Naive thymus-derived CD4-positive, alpha-beta T cell (primary cell): ENCODE results near the gene CISD3. TPM values are rescaled to one million over a fixed set of nuclear protein-coding genes. Genes with fewer than 3 reads are reported as not detected.

Source experiments
- ATAC-seq: fragments of 150-1000 bp; cut with Tn5 transposase; 2 replicates; pipeline ENCODE4 v1.10.0; 2021; ENCODE audit warnings: mild to moderate bottlenecking, moderate library complexity
- CTCF ChIA-PET: fragments of 350-600 bp; sonication (Branson Sonifier 250); formaldehyde crosslinking; loops from one replicate; lab custom pipeline; 2021; ENCODE audit warnings: antibody characterized with exemption; lab: Charles Lee
- POLR2A ChIA-PET: fragments of 350-600 bp; sonication (Branson Sonifier 250); formaldehyde crosslinking; loops from one replicate; lab custom pipeline; 2021; ENCODE audit warnings: antibody characterized with exemption, inconsistent platforms; lab: Charles Lee
- DNase-seq, 9 donors: peaks; one replicate each; pipeline versions ENCODE4 v3.0.0 to v3.0.0-alpha.2; 2020 to 2022; ENCODE audit warnings: mixed read lengths in 1 of 9
- H3K27ac ChIP-seq: one replicate; pipeline ENCODE4 v1.7.0; 2013; ENCODE audit warnings: mild to moderate bottlenecking, low read depth, low read length, moderate library complexity
- H3K27me3 ChIP-seq, 2 donors: one replicate each; pipeline ENCODE4 v1.7.0; 2013; ENCODE audit warnings: low read length in 2 of 2, mild to moderate bottlenecking in 2 of 2, moderate library complexity in 2 of 2; ENCODE audit not compliant: control insufficient read depth in 2 of 2, insufficient read depth in 2 of 2
- H3K36me3 ChIP-seq, 3 experiments: 1 replicate in 2 of 3; 2 replicates in 1 of 3; pipeline ENCODE4 v1.7.0; 2013; ENCODE audit warnings: low read length in 3 of 3, mild to moderate bottlenecking in 3 of 3, moderate library complexity in 1 of 3; ENCODE audit not compliant: insufficient read depth in 3 of 3, control insufficient read depth in 2 of 3
- H3K4me1 ChIP-seq, 2 donors: one replicate each; pipeline ENCODE4 v1.7.0; 2013; ENCODE audit warnings: low read length in 2 of 2, mild to moderate bottlenecking in 2 of 2, moderate library complexity in 1 of 2; ENCODE audit not compliant: control insufficient read depth in 2 of 2, insufficient read depth in 2 of 2
- H3K4me3 ChIP-seq: 2 replicates; pipeline ENCODE4 v1.7.0; 2013; ENCODE audit warnings: mild to moderate bottlenecking, low read length
- H3K9me3 ChIP-seq, 3 experiments: 1 replicate in 2 of 3; 2 replicates in 1 of 3; pipeline ENCODE4 v1.7.0; 2013; ENCODE audit warnings: low read length in 3 of 3; ENCODE audit not compliant: control insufficient read depth in 2 of 3
- H3K27ac Mint-ChIP-seq, 9 donors: one replicate each; pipeline ENCODE4 v1.8.0; 2020 to 2022; ENCODE audit warnings: mixed read lengths in 9 of 9, mild to moderate bottlenecking in 8 of 9, moderate library complexity in 5 of 9, inconsistent platforms in 2 of 9
- H3K27me3 Mint-ChIP-seq, 5 donors: one replicate each; pipeline ENCODE4 v1.8.0; 2021 to 2022; ENCODE audit warnings: mixed read lengths in 5 of 5, mild to moderate bottlenecking in 1 of 5
- H3K36me3 Mint-ChIP-seq, 5 donors: one replicate each; pipeline ENCODE4 v1.8.0; 2020 to 2022; ENCODE audit warnings: mixed read lengths in 5 of 5, mild to moderate bottlenecking in 3 of 5, inconsistent platforms in 1 of 5
- H3K4me1 Mint-ChIP-seq, 7 donors: one replicate each; pipeline ENCODE4 v1.8.0; 2020 to 2022; ENCODE audit warnings: mixed read lengths in 7 of 7, mild to moderate bottlenecking in 3 of 7, inconsistent platforms in 1 of 7
- H3K4me3 Mint-ChIP-seq, 10 donors: one replicate each; pipeline ENCODE4 v1.8.0; 2020 to 2022; ENCODE audit warnings: mild to moderate bottlenecking in 10 of 10, mixed read lengths in 10 of 10, moderate library complexity in 6 of 10, inconsistent platforms in 2 of 10
- H3K9me3 Mint-ChIP-seq, 11 donors: one replicate each; pipeline ENCODE4 v1.8.0; 2020 to 2022; ENCODE audit warnings: mixed read lengths in 11 of 11, mild to moderate bottlenecking in 4 of 11, inconsistent platforms in 1 of 11, moderate library complexity in 1 of 11
- intact Hi-C, 2 donors: fragments of 100-400 bp; cut with micrococcal nuclease; formaldehyde crosslinking; loops; one replicate each; pipeline ENCODE4 v1.15.1; 2023
- polyA plus RNA-seq, 2 donors: library from polyadenylated mRNA; unstranded; fragments of 300-500 nt; fragmentation: Illumina TruSeq; gene quantifications; one replicate each; pipeline ENCODE4 v1.2.3, GENCODE V29; 2021
- total RNA-seq, 6 experiments: library from RNA in 5 of 6; stranded (reverse) in 5 of 6; gene quantifications; 1 replicate in 5 of 6; 2 replicates in 1 of 6; pipeline ENCODE4 v1.2.3 and lab custom pipeline; 2021 to 2026

The CISD3 gene
- total and polyA plus RNA-seq, 7 experiments from 2014 or later = 8.0 to 39.6 (median 16.6) TPM

DNA sequence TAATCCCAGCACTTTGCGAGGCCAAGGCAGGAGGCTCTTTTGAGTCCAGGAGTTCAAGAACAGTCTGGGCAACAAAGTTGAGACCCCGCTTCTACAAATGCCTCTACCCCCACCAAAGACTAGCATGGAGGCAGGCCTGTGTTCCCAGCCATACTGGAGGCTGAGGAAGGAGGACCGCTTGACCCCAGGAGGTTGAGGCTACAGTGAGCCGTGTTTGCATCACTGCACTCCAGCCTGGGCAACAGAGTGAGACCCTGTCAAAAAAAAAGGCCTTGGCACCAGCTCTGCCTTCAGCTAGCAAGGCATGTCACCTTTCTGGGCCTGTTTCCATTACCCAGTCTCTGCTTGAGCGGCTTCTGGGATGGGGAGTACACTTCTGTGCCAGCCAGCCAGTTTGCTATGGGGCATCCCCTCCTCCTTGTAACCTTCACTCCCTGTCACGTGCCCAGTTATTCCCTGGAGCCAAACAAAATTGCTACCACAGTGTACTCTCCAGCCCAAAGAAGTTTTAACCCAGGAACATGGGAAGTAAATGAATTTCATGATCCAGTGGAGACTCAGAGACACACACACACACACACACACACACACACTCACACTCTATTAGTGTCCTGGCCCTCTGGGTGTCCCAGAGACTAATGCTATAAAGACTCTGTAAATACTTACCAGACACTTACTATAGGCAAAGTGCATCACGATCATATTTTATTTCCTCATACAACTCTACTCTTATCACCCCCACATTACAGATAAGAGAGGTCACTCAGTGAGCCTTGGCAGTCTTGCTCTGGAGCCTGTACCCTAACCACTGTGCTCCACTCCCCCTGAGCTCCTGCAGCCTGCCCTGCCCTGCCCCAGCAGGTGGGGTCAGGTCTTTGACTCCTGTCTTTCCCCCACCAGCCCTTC is 2.5 kb downstream of the CISD3 start:
- ChIA-PET CTCF (interaction anchor here (5.7 kb wide), 1 partner anchor 55 kb away, joined by 78 read pairs; the partner anchor contains the start of gene EPOP), POLR2A (interaction anchor here (1.4 to 3.1 kb wide), 6 partner anchors 13 to 56 kb away, joined by 4 to 18 read pairs (median 6); partner anchors contain the start of genes MLLT6 and PSMB3)
- no peak for ATAC-seq
- Mint-ChIP-seq H3K4me3 (peak overlapping the region; percentile 11 to 99 (median 92)), H3K4me1 (peaks cover 37 to 71% (median 67%) of the 10 kb centered on the region in 7 donors), H3K27ac (peak overlapping the region; percentile 42 to 97 (median 90)), H3K36me3 (peaks cover 0 to 17% (median 0%) of the 10 kb centered on the region in 5 donors), H3K9me3 (peaks cover 0 to 10% (median 0%) of the 10 kb centered on the region in 11 donors), H3K27me3 (peaks cover 0 to 2% (median 0%) of the 10 kb centered on the region in 5 donors)
- Histone ChIP-seq H3K9me3 (no peaks in the 10 kb centered on the region), H3K27me3 (no peaks in the 10 kb centered on the region), H3K27ac (no peak overlapping the region), H3K36me3 (peaks cover 0 to 10% (median 0%) of the 10 kb centered on the region in 3 experiments), H3K4me1 (peaks cover 37 to 39% of the 10 kb centered on the region in 2 donors), H3K4me3 (no peak overlapping the region)
- DNase-seq = no peak
- intact Hi-C loops = no loop called here

DNA sequence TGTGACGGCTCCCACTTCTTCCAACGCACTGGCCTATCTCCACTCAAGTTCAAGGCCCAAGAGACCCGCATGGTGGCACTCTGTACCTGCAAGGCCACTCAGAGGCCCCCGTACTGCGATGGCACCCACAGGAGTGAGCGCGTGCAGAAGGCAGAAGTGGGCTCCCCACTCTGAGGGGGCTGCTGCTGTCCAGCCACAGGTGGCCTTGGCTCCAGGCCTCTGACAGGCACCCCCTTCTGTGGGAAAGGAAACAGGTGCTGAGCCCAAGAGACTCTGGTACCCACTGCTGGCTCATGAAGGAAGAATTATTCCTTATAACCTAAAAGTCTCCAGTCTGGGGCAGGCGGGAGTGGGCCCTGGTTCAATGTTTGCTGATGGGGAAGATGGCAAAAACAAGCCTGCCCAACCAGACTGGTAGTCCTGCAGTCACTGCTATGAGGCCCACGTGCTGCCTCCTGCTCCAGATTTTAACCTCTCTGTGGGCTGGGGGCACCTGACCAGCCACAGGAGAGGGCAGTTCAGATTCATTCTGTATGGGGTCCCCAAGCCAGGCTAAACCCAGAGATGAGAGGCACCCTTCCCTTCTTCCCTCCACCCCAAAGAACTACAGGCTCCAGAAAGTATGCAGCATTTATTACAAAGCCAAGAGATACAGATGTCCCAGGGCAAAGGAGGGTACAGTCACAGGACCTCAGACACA is 3.3 kb downstream of the CISD3 start:
- H3K4me1 Mint-ChIP-seq = peaks cover 29 to 63% (median 59%) of the 10 kb centered on the region in 7 donors
- ChIA-PET CTCF (interaction anchor here (1.3 to 5.7 kb wide), 4 partner anchors 17 to 67 kb away, joined by 3 to 78 read pairs (median 5); partner anchors contain the start of gene EPOP), POLR2A (interaction anchor here (1.5 to 2.6 kb wide), 3 partner anchors 27 to 57 kb away, joined by 5 to 11 read pairs (median 6); partner anchors contain the start of gene MLLT6)
- peaks cover 0 to 10% (median 0%) of the 10 kb centered on the region in 11 donors for H3K9me3 Mint-ChIP-seq
- peaks cover 0 to 10% (median 0%) of the 10 kb centered on the region in 3 experiments for H3K36me3 ChIP-seq
- no peaks in the 10 kb centered on the region for H3K27me3 ChIP-seq
- H3K27ac Mint-ChIP-seq = peak overlapping the region in 7 of 9 donors; percentile 30 to 93 (median 76)
- H3K36me3 Mint-ChIP-seq = peaks cover 0 to 9% (median 0%) of the 10 kb centered on the region in 5 donors
- H3K9me3 ChIP-seq = no peaks in the 10 kb centered on the region
- H3K4me3 Mint-ChIP-seq = peak overlapping the region in 2 of 10 donors; percentile 3 to 55
- no peak overlapping the region for H3K4me3 ChIP-seq
- H3K27ac ChIP-seq = no peak overlapping the region
- peaks cover 0 to 2% (median 0%) of the 10 kb centered on the region in 5 donors for H3K27me3 Mint-ChIP-seq
- H3K4me1 ChIP-seq = peaks cover 29 to 31% of the 10 kb centered on the region in 2 donors
- DNase-seq (no peak), ATAC-seq (no peak)
- intact Hi-C loops = no loop called here

DNA sequence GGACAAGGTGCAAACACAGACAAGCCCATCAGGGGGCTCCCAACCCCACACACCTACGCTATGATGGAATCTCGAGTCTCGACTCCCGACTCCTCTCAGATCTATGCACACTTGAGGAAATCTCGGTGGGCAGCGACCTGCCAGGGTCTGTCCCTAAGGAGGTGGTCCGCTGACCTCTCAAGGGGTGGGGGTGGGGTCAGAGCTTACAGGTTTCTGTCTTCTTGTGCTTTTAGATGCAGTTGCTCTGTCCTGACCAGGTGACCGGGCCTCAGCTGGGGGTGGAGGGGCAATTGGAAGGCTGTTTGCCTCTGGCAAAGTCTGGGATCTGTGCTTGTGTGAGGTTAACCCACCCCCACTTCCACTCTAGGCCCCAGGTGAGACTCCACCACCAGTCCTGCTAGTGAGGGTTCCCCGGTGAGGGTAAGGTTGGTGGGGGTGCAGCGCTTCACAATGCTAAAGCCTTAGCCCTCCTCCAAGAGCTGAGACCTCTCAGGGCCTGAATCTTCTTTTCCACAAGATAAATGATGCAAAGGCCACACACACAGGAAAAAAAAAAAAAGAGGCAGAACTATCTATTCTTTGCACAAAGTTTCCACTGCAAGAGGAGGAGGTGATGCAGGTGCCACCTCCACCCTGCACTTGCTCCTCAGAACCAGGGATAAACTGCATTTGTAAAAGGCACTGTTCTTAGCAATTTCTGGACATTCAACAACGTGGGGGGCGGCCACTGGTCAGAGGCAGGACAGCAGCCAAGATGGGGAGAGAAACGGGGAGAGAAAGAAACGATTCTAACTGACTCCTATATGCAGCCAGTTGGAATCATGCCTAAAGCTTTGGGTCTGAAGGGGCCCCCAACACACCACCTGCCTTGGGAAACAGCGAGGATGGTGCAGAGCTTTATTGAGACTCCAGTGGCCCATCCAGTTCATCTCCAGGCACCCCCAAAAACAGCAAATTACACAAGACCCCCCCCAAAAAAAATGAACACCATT is 4.1 kb downstream of the CISD3 start:
- CTCF ChIA-PET = interaction anchor here (0.6 to 5.7 kb wide), 19 partner anchors 9 to 387 kb away, joined by 3 to 78 read pairs (median 4); partner anchors contain the start of gene EPOP
- peak overlapping the region in 7 of 9 donors; percentile 4 to 89 (median 43) for H3K27ac Mint-ChIP-seq
- peaks cover 0 to 8% (median 0%) of the 10 kb centered on the region in 11 donors for H3K9me3 Mint-ChIP-seq
- Histone ChIP-seq H3K27ac (no peak overlapping the region), H3K27me3 (no peaks in the 10 kb centered on the region), H3K4me3 (no peak overlapping the region), H3K9me3 (no peaks in the 10 kb centered on the region), H3K36me3 (peaks cover 0 to 10% (median 0%) of the 10 kb centered on the region in 3 experiments), H3K4me1 (peaks cover 20 to 22% of the 10 kb centered on the region in 2 donors)
- intact Hi-C loops = loop anchor here in 1 of 2 donors (1.0 kb wide), 1 partner anchor 18 kb away; the partner anchor contains the start of gene PSMB3
- peaks cover 26 to 54% (median 50%) of the 10 kb centered on the region in 7 donors for H3K4me1 Mint-ChIP-seq
- peaks cover 0 to 6% (median 0%) of the 10 kb centered on the region in 5 donors for H3K36me3 Mint-ChIP-seq
- POLR2A ChIA-PET = interaction anchor here (1.5 to 2.6 kb wide), 5 partner anchors 28 to 62 kb away, joined by 3 to 11 read pairs (median 6); partner anchors contain the start of gene MLLT6
- peak overlapping the region in 1 of 10 donors; percentile 44 for H3K4me3 Mint-ChIP-seq
- H3K27me3 Mint-ChIP-seq = peaks cover 0 to 2% (median 0%) of the 10 kb centered on the region in 5 donors
- DNase-seq (peak in 3 of 9 donors; percentile 34 to 37 (median 36)), ATAC-seq (no peak)

DNA sequence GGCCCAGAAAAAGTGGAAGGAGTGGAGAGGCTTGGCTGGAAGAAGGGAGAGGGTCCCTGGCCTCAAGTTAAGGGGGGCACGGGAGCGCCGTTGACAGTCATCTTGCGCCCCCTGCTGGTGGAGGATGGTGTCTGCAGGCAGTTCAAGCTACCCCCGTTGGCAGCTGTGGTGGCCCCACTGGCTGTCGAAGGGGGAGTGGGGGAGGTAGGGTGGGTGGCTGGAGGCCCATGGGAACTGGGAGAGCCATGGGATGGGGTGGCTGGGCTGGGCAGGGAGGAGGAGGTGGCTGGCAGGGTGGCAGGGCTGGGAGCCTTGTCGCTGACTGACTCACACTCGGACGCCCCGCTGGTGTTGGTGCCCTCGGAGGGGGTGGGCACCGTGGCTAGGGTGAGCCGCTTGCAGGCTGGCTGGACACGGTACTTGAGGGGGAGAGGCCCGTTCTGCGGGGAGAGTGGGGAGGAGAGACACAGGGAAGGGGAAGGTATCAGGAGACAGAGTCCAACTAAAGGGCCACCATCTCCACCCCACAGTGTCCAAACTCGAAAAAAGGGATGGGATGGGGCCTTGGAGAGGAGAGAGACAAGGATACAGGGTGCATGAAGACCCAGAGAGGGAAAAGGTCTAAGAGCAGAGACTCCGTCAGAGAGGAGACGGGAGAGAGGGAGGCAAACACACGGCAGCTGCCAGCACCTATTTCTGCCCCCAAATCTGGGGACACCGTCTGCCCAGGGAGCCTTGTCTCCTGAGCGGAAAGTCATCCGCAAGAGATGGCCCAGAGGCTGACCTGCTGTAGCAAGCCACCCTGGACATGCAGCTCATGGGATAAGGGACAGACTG is 5.2 kb downstream of the CISD3 start:
- H3K36me3 Mint-ChIP-seq = peaks cover 0 to 5% (median 0%) of the 10 kb centered on the region in 5 donors
- no peaks in the 10 kb centered on the region for H3K27me3 ChIP-seq
- peaks cover 15 to 16% of the 10 kb centered on the region in 2 donors for H3K4me1 ChIP-seq
- H3K27ac Mint-ChIP-seq = peak overlapping the region in 3 of 9 donors; percentile 10 to 38 (median 30)
- DNase-seq = peak; percentile 42 to 80 (median 63)
- peaks cover 0 to 6% (median 0%) of the 10 kb centered on the region in 11 donors for H3K9me3 Mint-ChIP-seq
- H3K36me3 ChIP-seq = peaks cover 0 to 10% (median 0%) of the 10 kb centered on the region in 3 experiments
- H3K4me1 Mint-ChIP-seq = peaks cover 23 to 50% (median 45%) of the 10 kb centered on the region in 7 donors
- no peak overlapping the region for H3K27ac ChIP-seq
- CTCF ChIA-PET = interaction anchor here (0.6 to 5.7 kb wide), 23 partner anchors 9 to 1147 kb away, joined by 3 to 78 read pairs (median 4); partner anchors contain the start of gene EPOP
- intact Hi-C loops = loop anchor here (1.0 kb wide), 3 partner anchors 33 to 177 kb away; no protein-coding TSS in a partner anchor
- H3K4me3 ChIP-seq = no peak overlapping the region
- peaks cover 0 to 6% (median 0%) of the 10 kb centered on the region in 5 donors for H3K27me3 Mint-ChIP-seq
- no peaks in the 10 kb centered on the region for H3K9me3 ChIP-seq
- POLR2A ChIA-PET = interaction anchor here (0.6 to 2.6 kb wide), 5 partner anchors 29 to 63 kb away, joined by 3 to 11 read pairs (median 6); partner anchors contain the start of gene MLLT6
- no peak overlapping the region for H3K4me3 Mint-ChIP-seq
- ATAC-seq = peak; percentile 55
